C1 segment of cervical spinal cord (tissue), 14 donors: ENCODE measurements around the gene ARHGAP25.
"Not testable (repeated sequence)": the region's sequence is repeated elsewhere in the genome, so short reads cannot be mapped to it uniquely, and the experiment has no call there.

Experiments
- DNase-seq, 14 donors: peaks; one replicate each; lab custom pipeline; 2025; lab: John Stamatoyannopoulos, UW

Gene ARHGAP25

GRCh38 chr2:68796295-68796905, 61.8 kb downstream of the ARHGAP25 start:
- DNase-seq = no peak

DNA sequence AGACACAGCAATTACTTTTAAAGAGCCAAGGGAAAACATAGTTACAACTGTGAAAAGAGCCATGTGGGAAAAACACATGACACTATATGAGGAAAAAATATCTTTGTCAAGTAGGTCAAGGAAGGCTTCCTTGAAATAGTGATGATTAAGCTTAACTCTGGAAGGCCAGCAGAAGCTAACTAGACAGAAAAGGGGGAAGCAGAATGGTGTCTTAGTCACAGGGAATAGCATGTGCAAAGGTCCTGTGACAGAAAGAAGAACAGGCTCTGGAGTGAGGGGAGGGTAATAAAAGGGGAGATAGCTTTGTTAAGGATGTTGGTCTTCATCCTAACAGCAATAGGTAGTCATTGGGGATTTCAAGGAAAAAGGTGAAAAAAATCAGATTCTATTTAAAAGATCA, 64.0 kb downstream of the ARHGAP25 start:
- DNase-seq = no peak

DNA sequence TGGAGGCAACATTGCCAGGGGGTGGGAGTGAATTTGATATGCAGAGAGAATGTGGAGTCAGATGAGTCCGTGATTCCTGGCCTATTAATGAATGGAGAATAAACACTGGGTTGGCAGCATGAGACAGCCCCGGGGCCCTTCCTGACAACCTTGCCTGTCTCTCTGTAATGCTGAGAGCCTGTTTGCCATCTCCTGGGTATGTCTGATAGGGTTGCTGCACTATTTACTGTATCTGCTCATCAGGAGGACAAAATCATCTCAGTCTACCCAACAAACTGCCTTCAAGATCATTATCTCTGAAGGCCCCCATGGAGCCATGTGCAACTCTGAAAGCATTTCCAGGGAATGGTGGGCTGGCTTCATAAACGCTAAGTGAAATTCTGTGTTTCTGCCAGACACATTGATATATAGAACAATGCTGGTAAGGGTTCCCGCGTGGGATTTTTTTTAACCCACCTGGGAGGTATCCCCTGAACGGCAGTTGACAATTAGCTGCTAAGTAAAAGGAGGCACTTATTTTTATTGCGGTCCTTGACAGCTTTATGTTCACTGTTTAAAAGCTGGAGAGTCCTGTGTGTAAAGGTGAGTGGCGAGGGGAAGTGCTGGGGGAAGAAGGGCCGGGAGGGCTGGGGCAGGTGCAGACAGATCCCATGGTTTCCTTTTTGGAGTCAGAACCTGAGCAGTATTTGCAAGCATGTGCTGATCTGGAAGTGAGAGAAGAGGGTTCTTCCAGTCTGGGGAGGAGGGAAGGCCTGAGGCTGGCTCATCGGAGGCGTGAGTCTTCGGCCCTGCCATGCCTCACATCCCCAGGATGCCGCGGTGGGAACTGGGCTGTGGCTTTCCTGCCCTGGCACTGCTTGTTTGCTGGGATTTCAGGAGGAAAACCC, 64.8 kb downstream of the ARHGAP25 start:
- DNase-seq = no peak

DNA sequence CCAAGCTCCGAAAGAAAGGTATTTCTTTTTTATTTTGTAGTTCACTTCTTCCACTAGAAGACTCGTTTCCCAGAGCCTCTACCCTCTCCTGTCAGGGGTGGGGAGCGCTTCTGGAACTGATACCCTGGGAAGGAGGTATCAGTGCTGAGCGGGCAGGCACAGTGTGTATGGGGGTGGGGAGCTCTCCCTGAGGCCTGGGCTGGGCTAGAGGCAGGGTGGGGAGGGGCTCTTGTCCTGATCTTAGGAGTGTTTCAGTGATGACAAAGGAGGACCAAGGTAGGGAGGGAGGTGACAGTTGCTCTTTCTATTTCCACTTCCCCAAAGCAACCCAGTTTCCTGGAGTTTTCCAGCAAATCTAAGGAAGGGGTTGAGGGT, 65.4 kb downstream of the ARHGAP25 start:
- no peak for DNase-seq

GRCh38 chr2:68800517-68800916, 65.9 kb downstream of the ARHGAP25 start:
- DNase-seq = no peak

GRCh38 chr2:68802161-68802560, 67.5 kb downstream of the ARHGAP25 start:
- not testable (repeated sequence) for DNase-seq

- DNase-seq = no peak
Observed at GRCh38 chr2:68805025-68805424, 70.4 kb downstream of the ARHGAP25 start.

- no peak for DNase-seq
Observed at GRCh38 chr2:68806511-68807109, 72.0 kb downstream of the ARHGAP25 start.

DNA sequence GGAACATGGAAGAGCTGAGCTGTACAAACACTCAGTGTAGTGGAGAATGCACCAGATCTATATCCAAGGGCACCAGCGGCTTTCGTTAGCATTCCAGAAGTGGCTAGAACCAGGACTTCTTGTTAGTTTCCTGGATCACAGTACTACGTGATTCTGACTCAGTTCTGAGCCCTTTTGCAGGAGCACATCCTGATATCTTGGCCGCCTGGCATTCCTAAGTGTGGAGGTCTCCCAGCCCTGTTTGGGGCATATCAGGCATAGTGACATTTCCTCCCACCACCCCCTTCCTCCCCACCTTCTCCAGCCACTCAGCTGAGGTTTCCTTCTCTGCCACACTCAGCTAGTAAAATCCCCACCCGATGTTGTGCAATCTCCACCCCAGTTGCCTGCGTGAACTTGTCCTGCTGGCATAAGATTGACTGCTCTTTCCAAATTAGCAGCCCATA, 73.2 kb downstream of the ARHGAP25 start:
- DNase-seq = peak in 1 of 14 donors; percentile 12

- no peak for DNase-seq
Observed at GRCh38 chr2:68809324-68810240, 75.0 kb downstream of the ARHGAP25 start.

DNA sequence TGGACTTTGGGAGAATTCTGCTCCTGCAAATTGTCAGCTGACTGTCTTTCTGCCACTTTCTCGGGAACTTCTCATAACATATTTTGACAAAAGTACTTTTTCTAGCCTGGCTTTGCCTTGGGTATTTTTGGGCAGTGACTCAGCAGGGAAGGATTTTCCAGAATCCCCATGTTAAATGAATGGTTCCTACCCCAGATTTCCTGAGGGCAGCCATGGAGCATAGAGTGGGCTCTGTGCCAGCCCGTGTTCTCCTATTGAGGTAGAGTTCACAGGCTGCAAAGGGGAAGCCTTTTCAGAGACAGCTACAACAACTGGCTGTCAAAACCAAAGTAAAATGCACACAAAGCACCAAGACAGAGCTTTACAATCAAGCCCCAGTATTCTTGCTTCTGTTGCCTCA, 76.8 kb downstream of the ARHGAP25 start:
- DNase-seq = no peak

GRCh38 chr2:68812251-68812650, 77.6 kb downstream of the ARHGAP25 start:
- DNase-seq = peak in 2 of 14 donors; percentile 4 to 8

GRCh38 chr2:68813596-68813995, 79.0 kb downstream of the ARHGAP25 start:
- DNase-seq = no peak

DNA sequence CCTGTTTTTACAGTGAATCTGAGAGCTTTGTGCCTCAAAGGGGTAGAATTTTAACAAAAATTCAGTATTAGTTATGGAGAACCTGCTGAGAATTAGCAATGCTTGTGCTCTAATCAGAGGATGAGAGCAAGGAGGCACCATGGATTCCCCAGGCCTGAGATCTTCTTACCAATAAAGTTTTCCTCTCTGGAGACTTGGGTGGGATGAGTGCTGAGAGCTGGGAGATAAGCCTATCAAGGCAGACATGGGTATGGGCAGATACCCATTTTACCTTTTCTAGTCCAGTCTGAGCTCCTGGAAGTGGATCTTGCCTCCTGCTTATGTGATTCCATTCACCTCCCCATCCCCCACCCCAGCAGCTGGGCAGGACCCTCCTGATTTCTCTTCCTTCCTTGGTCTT, 82.7 kb downstream of the ARHGAP25 start:
- DNase-seq = no peak

GRCh38 chr2:68819556-68819955, 84.9 kb downstream of the ARHGAP25 start:
- DNase-seq = no peak

- DNase-seq = no peak
Observed at GRCh38 chr2:68822207-68822872, 87.7 kb downstream of the ARHGAP25 start.

- no peak for DNase-seq
Observed at GRCh38 chr2:68824831-68825230, 90.2 kb downstream of the ARHGAP25 start.

DNA sequence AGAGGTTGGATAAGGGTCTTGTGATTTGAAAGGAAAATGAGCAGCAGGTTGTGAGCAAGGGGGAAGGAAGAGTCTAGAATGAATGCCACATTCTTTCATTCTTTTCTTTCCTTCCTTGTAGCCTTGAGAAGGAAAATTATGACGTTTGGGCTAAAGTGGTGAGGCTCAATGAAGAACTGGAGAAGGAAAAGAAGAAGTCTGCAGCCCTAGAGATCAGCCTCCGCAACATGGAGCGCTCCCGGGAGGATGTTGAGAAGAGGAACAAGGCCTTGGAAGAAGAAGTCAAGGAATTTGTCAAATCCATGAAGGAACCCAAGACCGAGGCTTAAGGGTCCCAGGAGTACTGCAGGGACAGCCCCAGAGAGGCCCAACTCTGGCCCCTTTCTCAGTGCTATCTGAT, 91.3 kb downstream of the ARHGAP25 start:
- DNase-seq = no peak

DNA sequence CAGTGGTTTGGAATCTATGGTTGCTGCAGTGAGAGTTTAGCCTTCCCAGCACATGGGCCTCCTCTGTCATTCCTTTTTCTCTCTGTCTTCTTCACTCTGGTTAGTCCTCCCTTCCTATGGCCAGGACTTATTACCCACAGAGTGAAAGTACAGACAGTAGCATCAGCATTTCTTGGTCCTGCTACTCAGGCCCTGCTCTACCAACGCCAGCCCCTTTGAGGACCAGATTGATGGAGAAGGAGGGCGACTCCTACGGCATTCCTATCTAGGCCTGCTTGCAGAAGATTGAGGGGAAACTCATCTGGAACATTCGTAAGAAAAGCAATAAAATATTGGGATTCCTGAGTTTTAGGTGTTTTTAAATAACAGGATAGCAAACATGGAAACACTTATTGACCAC, 93.1 kb downstream of the ARHGAP25 start:
- no peak for DNase-seq

- peak in 12 of 14 donors; percentile 33 to 89 (median 80) for DNase-seq
Observed at GRCh38 chr2:68828887-68829708, 94.5 kb downstream of the ARHGAP25 start.
